ENCODE measurements around the gene COL13A1. TPM values are rescaled to one million over a fixed set of nuclear protein-coding genes. Genes with fewer than 3 reads are reported as not detected.

The COL13A1 gene
- total and polyA plus RNA-seq, 2 donors (not counting 1 experiment from before 2014, with no cell fraction given) = 5.7 to 7.4 TPM

GRCh38 chr10:69759641-69760040 is 42.1 kb upstream of the COL13A1 start:
- Histone ChIP-seq H3K27me3 (ENCODE audit: control insufficient read depth, insufficient read depth, low read length) (peaks cover 7% of the 10 kb centered on the region), H3K4me2 (ENCODE audit: extremely low read depth, insufficient read depth, low read length) (no peak overlapping the region), H4K20me1 (ENCODE audit: control insufficient read depth, extremely low read depth, insufficient read depth, low read length) (no peaks in the 10 kb centered on the region), H2AFZ (ENCODE audit: low read length) (no peak overlapping the region), H3K79me2 (ENCODE audit: control insufficient read depth, insufficient read depth, low read length) (no peaks in the 10 kb centered on the region), H3K27ac (ENCODE audit: insufficient read depth, low read length) (no peak overlapping the region), H3K36me3 (ENCODE audit: control insufficient read depth, insufficient read depth, low read length) (no peaks in the 10 kb centered on the region), H3K4me3 (replicated peaks in 1 of 4; ENCODE audit: control extremely low read depth in 1 of 4, insufficient read depth in 1 of 4, low read depth in 3 of 4, low read length in 4 of 4) (no peak overlapping the region), H3K4me1 (ENCODE audit: control insufficient read depth, extremely low read depth, insufficient read depth, low read length) (peaks cover 3% of the 10 kb centered on the region), H3K9me3 (ENCODE audit: control insufficient read depth, insufficient read depth, low read depth, low read length) (no peaks in the 10 kb centered on the region), H3K9ac (ENCODE audit: insufficient read depth, low read length) (no peak overlapping the region)
- peak; percentile 28 to 72 for DNase-seq (ENCODE audit: low read depth in 2 of 2)
- TF ChIP-seq EZH2 (IDR thresholded peaks at IDR 0.05; ENCODE audit: low read length, missing control alignments) = no peak
- TF ChIP-seq, protein P1, sequence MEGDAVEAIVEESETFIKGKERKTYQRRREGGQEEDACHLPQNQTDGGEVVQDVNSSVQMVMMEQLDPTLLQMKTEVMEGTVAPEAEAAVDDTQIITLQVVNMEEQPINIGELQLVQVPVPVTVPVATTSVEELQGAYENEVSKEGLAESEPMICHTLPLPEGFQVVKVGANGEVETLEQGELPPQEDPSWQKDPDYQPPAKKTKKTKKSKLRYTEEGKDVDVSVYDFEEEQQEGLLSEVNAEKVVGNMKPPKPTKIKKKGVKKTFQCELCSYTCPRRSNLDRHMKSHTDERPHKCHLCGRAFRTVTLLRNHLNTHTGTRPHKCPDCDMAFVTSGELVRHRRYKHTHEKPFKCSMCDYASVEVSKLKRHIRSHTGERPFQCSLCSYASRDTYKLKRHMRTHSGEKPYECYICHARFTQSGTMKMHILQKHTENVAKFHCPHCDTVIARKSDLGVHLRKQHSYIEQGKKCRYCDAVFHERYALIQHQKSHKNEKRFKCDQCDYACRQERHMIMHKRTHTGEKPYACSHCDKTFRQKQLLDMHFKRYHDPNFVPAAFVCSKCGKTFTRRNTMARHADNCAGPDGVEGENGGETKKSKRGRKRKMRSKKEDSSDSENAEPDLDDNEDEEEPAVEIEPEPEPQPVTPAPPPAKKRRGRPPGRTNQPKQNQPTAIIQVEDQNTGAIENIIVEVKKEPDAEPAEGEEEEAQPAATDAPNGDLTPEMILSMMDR (conservative IDR thresholded peaks at IDR 0.05 in 1 of 2, IDR thresholded peaks at IDR 0.05 in 1 of 2; ENCODE audit: low read depth in 1 of 2, low read length in 2 of 2) = no peak

DNA sequence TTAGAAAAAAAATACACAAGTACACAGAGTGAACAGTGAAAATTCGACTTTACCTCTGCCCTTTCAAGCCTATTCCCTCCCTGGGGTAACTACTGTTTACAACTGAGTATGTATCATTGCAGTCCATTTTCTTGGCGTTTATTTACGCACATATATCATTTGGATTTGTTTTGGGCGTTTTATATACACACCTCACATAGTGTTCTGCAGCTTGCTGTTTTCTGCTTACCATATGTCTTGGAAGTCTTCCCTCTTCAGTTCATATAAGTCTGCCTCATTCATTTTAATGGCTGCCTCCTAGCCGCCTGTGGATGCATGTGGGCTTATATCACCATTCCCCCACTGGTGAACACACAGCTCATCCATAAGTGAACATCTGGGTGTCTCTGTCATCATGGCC is 41.6 kb upstream of the COL13A1 start:
- H3K9ac ChIP-seq (ENCODE audit: insufficient read depth, low read length) = no peak overlapping the region
- H3K4me2 ChIP-seq (ENCODE audit: extremely low read depth, insufficient read depth, low read length) = no peak overlapping the region
- no peak overlapping the region for H3K27ac ChIP-seq (ENCODE audit: insufficient read depth, low read length)
- TF ChIP-seq EZH2 (IDR thresholded peaks at IDR 0.05; ENCODE audit: low read length, missing control alignments) = no peak
- TF ChIP-seq, protein P1 (conservative IDR thresholded peaks at IDR 0.05 in 1 of 2, IDR thresholded peaks at IDR 0.05 in 1 of 2; ENCODE audit: low read depth in 1 of 2, low read length in 2 of 2) = no peak
- H4K20me1 ChIP-seq (ENCODE audit: control insufficient read depth, extremely low read depth, insufficient read depth, low read length) = no peaks in the 10 kb centered on the region
- peaks cover 7% of the 10 kb centered on the region for H3K27me3 ChIP-seq (ENCODE audit: control insufficient read depth, insufficient read depth, low read length)
- no peaks in the 10 kb centered on the region for H3K79me2 ChIP-seq (ENCODE audit: control insufficient read depth, insufficient read depth, low read length)
- no peaks in the 10 kb centered on the region for H3K9me3 ChIP-seq (ENCODE audit: control insufficient read depth, insufficient read depth, low read depth, low read length)
- peaks cover 3% of the 10 kb centered on the region for H3K4me1 ChIP-seq (ENCODE audit: control insufficient read depth, extremely low read depth, insufficient read depth, low read length)
- H3K36me3 ChIP-seq (ENCODE audit: control insufficient read depth, insufficient read depth, low read length) = no peaks in the 10 kb centered on the region
- H3K4me3 ChIP-seq (replicated peaks in 1 of 4; ENCODE audit: control extremely low read depth in 1 of 4, insufficient read depth in 1 of 4, low read depth in 3 of 4, low read length in 4 of 4) = no peak overlapping the region
- DNase-seq (ENCODE audit: low read depth in 2 of 2) = peak in 1 of 2 donors; percentile 82
- H2AFZ ChIP-seq (ENCODE audit: low read length) = no peak overlapping the region

DNA sequence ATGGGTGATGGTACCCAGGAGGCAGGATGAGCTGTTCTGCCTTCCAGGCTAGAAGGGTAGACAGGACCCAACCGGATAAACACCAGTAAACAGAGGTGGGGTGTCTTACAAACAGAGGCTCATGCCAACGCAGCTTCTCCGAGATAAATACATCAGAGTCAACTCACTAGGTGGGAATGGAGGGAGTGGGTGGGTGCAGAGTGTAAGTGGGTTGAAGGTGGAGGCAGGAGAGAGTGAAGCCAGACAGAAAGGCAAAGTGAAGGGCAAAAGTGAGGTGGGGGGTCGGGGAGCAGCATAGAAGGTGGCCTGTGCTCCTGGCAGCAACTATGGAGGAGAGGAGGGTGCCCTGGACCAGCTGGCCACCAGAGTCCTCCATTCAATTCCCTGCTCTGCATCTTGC is 40.4 kb upstream of the COL13A1 start:
- Histone ChIP-seq H3K4me1 (ENCODE audit: control insufficient read depth, extremely low read depth, insufficient read depth, low read length) (peaks cover 4% of the 10 kb centered on the region), H3K9ac (ENCODE audit: insufficient read depth, low read length) (no peak overlapping the region), H3K27ac (ENCODE audit: insufficient read depth, low read length) (no peak overlapping the region), H3K9me3 (ENCODE audit: control insufficient read depth, insufficient read depth, low read depth, low read length) (no peaks in the 10 kb centered on the region), H4K20me1 (ENCODE audit: control insufficient read depth, extremely low read depth, insufficient read depth, low read length) (no peaks in the 10 kb centered on the region), H3K79me2 (ENCODE audit: control insufficient read depth, insufficient read depth, low read length) (no peaks in the 10 kb centered on the region), H2AFZ (ENCODE audit: low read length) (no peak overlapping the region), H3K4me3 (replicated peaks in 1 of 4; ENCODE audit: control extremely low read depth in 1 of 4, insufficient read depth in 1 of 4, low read depth in 3 of 4, low read length in 4 of 4) (no peak overlapping the region), H3K4me2 (ENCODE audit: extremely low read depth, insufficient read depth, low read length) (no peak overlapping the region), H3K27me3 (ENCODE audit: control insufficient read depth, insufficient read depth, low read length) (peaks cover 7% of the 10 kb centered on the region), H3K36me3 (ENCODE audit: control insufficient read depth, insufficient read depth, low read length) (no peaks in the 10 kb centered on the region)
- TF ChIP-seq, protein P1 (conservative IDR thresholded peaks at IDR 0.05 in 1 of 2, IDR thresholded peaks at IDR 0.05 in 1 of 2; ENCODE audit: low read depth in 1 of 2, low read length in 2 of 2) = no peak
- TF ChIP-seq EZH2 (IDR thresholded peaks at IDR 0.05; ENCODE audit: low read length, missing control alignments) = no peak
- no peak for DNase-seq (ENCODE audit: low read depth in 2 of 2)
